ENCODE results near the gene LMAN1L.

Gene LMAN1L

GRCh38 chr15:74809956-74810355, 2.7 kb upstream of the LMAN1L start:
- H3K36me3 ChIP-seq (ENCODE audit: control insufficient read depth, low read length) = peaks cover under 1% of the 10 kb centered on the region; the same call in 1 of the 2 replicates
- peaks cover 8% of the 10 kb centered on the region for H3K4me1 ChIP-seq (ENCODE audit: control insufficient read depth, low read length)
- TF ChIP-seq EZH2phosphoT487 (IDR thresholded peaks at IDR 0.05; ENCODE audit: borderline replicate concordance, low read length) = no peak
- TF ChIP-seq CTCF (IDR thresholded peaks at IDR 0.05; ENCODE audit: low read depth, low read length, poor library complexity, severe bottlenecking) = no peak
- peaks cover 8% of the 10 kb centered on the region for H3K27me3 ChIP-seq (ENCODE audit: control insufficient read depth, low read length)
- H3K4me3 ChIP-seq (ENCODE audit: low read length) = no peak overlapping the region
- H3F3A ChIP-seq (ENCODE audit: control insufficient read depth, insufficient read depth) = peaks cover 20% of the 10 kb centered on the region
- no peak overlapping the region for H3K27ac ChIP-seq (ENCODE audit: low read depth, low read length)
- H4K20me1 ChIP-seq (ENCODE audit: control insufficient read depth, insufficient read depth, low read depth, low read length) = no peaks in the 10 kb centered on the region
- H3K79me2 ChIP-seq (ENCODE audit: control insufficient read depth, low read length) = no peaks in the 10 kb centered on the region
- H3K9me2 ChIP-seq (replicated peaks; ENCODE audit: control insufficient read depth, low read length) = no peaks in the 10 kb centered on the region
- no peak overlapping the region for H3K4me2 ChIP-seq (ENCODE audit: low read length)
- no peaks in the 10 kb centered on the region for H3K9me3 ChIP-seq (ENCODE audit: control insufficient read depth, insufficient read depth, low read length)

- Histone ChIP-seq H4K20me1 (ENCODE audit: control insufficient read depth, insufficient read depth, low read depth, low read length) (no peaks in the 10 kb centered on the region), H3K4me2 (ENCODE audit: low read length) (no peak overlapping the region), H3F3A (ENCODE audit: control insufficient read depth, insufficient read depth) (0 out of 2 replicates have a peak, but pooled peaks cover 2% of the 10 kb centered on the region), H3K79me2 (ENCODE audit: control insufficient read depth, low read length) (no peaks in the 10 kb centered on the region), H3K27me3 (ENCODE audit: control insufficient read depth, low read length) (no peaks in the 10 kb centered on the region), H3K9me3 (ENCODE audit: control insufficient read depth, insufficient read depth, low read length) (no peaks in the 10 kb centered on the region), H3K9me2 (replicated peaks; ENCODE audit: control insufficient read depth, low read length) (no peaks in the 10 kb centered on the region), H3K27ac (ENCODE audit: low read depth, low read length) (no peak overlapping the region), H3K4me1 (ENCODE audit: control insufficient read depth, low read length) (peaks cover 30% of the 10 kb centered on the region), H3K4me3 (ENCODE audit: low read length) (no peak overlapping the region), H3K36me3 (ENCODE audit: control insufficient read depth, low read length) (no peaks in the 10 kb centered on the region)
- no peak for TF ChIP-seq CTCF (IDR thresholded peaks at IDR 0.05; ENCODE audit: low read depth, low read length, poor library complexity, severe bottlenecking)
- no peak for TF ChIP-seq EZH2phosphoT487 (IDR thresholded peaks at IDR 0.05; ENCODE audit: borderline replicate concordance, low read length)
Measured at GRCh38 chr15:74815121-74815934, 2.7 kb downstream of the LMAN1L start.

DNA sequence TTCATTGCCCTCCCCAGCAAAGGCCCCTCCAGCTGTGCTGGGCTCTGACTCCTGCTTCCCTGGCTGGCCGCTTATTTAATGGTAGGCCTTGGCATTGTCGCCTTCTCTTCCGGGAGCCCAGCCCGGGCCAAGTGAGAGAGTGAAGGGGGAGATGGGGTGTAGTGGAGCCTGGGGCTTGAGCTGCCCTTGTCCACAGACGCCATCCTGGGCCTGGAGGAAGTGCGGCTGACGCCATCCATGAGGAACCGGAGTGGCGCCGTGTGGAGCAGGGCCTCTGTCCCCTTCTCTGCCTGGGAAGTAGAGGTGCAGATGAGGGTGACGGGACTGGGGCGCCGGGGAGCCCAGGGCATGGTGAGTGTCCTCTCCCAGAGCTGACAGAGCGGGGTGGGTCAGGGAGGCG, 3.3 kb downstream of the LMAN1L start:
- Histone ChIP-seq H3K9me2 (replicated peaks; ENCODE audit: control insufficient read depth, low read length) (no peaks in the 10 kb centered on the region), H4K20me1 (ENCODE audit: control insufficient read depth, insufficient read depth, low read depth, low read length) (no peaks in the 10 kb centered on the region), H3K4me2 (ENCODE audit: low read length) (no peak overlapping the region), H3K4me3 (ENCODE audit: low read length) (no peak overlapping the region), H3F3A (ENCODE audit: control insufficient read depth, insufficient read depth) (0 out of 2 replicates have a peak, but pooled peaks cover 2% of the 10 kb centered on the region), H3K9me3 (ENCODE audit: control insufficient read depth, insufficient read depth, low read length) (no peaks in the 10 kb centered on the region), H3K27me3 (ENCODE audit: control insufficient read depth, low read length) (no peaks in the 10 kb centered on the region), H3K4me1 (ENCODE audit: control insufficient read depth, low read length) (peaks cover 36% of the 10 kb centered on the region), H3K36me3 (ENCODE audit: control insufficient read depth, low read length) (no peaks in the 10 kb centered on the region), H3K27ac (ENCODE audit: low read depth, low read length) (no peak overlapping the region), H3K79me2 (ENCODE audit: control insufficient read depth, low read length) (no peaks in the 10 kb centered on the region)
- TF ChIP-seq CTCF (IDR thresholded peaks at IDR 0.05; ENCODE audit: low read depth, low read length, poor library complexity, severe bottlenecking) (no peak), EZH2phosphoT487 (IDR thresholded peaks at IDR 0.05; ENCODE audit: borderline replicate concordance, low read length) (no peak)

Data from DOHH2 (cell line).